Fibroblast of pulmonary artery (primary cell): ENCODE measurements around the gene METTL26.

Experiments used
- DNase-seq: peaks from one replicate; pipeline ENCODE4 v3.0.0-alpha.2; 2010; ENCODE audit warnings: low read depth
- H3K4me3 ChIP-seq: replicated peaks from 2 replicates; pipeline ENCODE4 v1.5.1; 2011; ENCODE audit warnings: low read depth, mild to moderate bottlenecking, control low read depth, low read length, moderate library complexity
- TF ChIP-seq, protein P1 (sequence below): IDR thresholded peaks from 2 replicates; pipeline ENCODE4 v1.5.1; 2011; ENCODE audit warnings: mild to moderate bottlenecking, control low read depth, low read length, inconsistent platforms; ENCODE audit errors: missing control alignments

Gene METTL26

DNA sequence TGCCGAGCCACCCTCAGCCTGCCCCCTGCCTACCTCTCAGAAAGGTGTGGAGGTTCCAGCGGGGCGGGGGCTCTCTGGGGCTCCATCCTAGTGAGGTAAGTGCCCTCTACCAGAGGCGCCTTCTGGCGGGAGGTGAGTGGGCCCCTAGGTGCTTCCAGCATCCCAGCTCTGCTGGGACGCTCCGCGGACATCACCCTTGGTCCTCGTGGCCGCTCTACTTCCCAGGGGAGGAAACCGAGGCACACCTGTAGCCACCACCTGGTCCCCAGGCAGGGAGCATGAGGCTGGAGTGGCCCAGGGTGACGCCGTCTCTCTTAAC lies 6.9 kb upstream of the METTL26 start:
- peak overlapping the region; percentile 70 for H3K4me3 ChIP-seq
- TF ChIP-seq, protein P1, sequence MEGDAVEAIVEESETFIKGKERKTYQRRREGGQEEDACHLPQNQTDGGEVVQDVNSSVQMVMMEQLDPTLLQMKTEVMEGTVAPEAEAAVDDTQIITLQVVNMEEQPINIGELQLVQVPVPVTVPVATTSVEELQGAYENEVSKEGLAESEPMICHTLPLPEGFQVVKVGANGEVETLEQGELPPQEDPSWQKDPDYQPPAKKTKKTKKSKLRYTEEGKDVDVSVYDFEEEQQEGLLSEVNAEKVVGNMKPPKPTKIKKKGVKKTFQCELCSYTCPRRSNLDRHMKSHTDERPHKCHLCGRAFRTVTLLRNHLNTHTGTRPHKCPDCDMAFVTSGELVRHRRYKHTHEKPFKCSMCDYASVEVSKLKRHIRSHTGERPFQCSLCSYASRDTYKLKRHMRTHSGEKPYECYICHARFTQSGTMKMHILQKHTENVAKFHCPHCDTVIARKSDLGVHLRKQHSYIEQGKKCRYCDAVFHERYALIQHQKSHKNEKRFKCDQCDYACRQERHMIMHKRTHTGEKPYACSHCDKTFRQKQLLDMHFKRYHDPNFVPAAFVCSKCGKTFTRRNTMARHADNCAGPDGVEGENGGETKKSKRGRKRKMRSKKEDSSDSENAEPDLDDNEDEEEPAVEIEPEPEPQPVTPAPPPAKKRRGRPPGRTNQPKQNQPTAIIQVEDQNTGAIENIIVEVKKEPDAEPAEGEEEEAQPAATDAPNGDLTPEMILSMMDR = no peak
- DNase-seq = no peak

DNA sequence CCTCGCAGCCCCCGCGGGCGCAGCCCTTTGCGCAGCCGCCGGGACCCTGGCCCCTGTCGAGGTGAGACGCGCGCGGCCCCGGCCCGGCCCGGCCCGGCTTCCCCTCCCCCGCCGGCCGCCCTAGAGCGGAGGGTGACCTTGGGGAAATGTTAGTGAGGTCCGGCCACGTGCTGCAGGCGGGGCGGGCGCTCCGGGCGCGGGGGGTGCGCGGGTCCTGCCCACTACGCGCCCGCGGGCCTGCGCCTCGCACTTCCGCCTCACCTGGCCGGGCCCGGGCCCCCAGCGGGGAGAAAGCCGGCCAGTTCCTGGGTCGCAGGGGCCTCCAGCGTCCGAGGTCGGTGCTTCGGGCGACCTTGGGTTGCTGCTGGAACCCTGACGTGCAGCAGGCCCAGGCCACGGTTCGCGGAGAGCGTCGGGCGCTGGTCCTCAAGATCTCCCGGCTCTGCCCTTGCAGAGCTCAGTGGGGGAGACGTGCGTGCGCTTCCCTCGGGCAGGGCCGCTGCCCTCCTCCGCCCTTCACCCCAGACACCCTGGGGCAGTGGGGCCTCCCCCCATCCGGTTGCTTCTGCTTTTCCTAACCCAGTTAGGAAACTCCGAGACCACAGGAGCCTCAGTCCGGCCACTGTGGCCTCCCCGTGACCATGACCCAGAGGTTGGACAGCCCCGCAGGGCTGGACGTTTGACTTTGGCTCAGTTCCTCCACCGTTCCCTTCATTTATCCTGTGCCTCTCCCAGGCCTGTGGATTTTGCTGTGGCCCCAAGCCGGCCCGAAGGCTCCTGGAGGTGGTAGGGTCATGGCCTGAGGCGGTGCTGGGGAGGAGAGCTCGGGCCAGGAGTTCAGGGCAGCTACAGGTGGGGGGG lies 6.3 kb upstream of the METTL26 start:
- peak overlapping the region; percentile 70 for H3K4me3 ChIP-seq
- DNase-seq = no peak
- TF ChIP-seq, protein P1 = no peak

DNA sequence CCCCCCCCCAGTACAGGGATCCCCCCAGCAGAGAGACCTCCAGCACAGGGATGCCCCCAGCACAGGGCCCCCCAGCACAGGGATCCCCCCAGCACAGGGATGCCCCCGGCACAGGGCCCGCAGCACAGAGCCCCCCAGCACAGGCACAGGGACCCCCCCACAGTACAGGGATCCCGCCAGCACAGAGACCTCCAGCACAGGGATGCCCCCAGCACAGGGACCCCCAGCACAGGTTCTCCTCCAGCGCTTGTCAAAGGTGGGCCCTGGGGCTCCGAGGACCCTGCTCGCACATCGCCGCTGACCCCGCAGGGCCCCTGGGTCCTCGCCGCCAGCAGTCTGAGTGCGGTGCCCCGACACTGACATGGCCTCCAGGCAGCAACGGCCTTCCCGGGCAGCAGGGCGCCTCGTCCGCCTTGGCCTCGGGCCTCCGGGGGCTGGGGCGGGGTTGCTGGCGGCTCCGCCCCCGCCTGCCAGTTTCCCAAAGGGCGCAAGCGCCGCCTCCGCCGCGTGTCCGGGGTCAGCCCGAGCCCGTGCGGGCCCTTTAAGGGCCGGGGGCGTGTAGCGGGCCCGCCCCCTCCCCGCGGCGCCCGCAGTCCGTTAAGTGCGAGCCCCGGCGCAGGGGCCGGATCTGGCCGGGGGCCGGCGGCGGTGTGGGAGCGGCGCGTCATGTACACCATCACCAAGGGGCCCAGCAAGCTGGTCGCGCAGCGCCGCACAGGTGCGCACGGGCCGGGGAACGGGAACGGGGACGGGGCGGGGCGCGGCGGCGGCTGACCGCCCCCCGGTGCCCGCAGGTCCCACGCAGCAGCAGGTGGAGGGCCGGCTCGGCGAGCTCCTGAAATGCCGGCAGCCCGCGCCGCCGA lies 5.5 kb upstream of the METTL26 start, which contains the start of gene MCRIP2:
Gene MCRIP2, plus strand, starts transcription at position 503 of the 863 bp plus-strand sequence. Its CDS starts 164 bp downstream, at position 667.
- peak within 1 kb of the TSS; percentile 70 for H3K4me3 ChIP-seq
- DNase-seq = peak; percentile 71
- TF ChIP-seq, protein P1 = no peak

DNA sequence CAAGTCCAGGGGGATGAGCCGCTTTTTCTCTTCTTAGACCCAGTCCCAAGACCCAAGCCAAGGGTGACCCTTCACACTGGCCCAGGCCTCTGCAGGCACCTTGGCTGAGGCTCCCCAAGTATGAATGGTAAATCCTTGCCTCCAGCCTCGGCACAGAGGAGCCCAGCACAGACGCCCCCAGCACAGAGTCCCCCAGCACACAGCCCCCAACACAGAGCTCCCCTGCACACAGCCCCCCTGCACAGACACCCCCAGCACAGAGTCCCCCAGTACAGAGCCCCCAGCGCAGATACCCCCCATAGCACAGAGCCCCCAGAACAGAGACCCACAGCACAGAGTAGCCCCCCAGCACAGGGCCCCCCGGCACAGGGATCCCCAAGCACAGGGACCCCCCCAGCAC lies 4.5 kb upstream of the METTL26 start:
- TF ChIP-seq, protein P1 = no peak
- H3K4me3 ChIP-seq = peak overlapping the region; percentile 70
- DNase-seq = no peak

DNA sequence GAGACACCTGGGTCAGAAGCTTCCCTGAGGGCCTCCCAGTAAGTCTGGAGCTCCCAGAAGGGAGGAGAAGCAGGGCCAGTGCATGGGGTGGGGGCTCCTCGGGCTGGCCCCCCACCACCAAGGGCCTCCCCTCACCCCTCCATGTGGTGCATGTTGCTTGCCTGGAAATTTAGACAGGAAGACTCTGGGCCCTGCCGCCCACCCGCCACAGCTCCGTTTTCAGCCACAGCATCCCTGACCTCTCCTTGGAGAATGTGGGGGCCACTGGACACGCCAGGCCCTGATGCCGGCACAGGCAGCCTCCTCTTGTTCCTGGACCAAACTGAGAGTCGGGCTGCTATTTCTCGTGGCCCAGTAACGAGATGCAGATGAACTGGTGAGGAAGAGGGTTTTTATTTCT lies 2.7 kb upstream of the METTL26 start:
- DNase-seq = no peak
- TF ChIP-seq, protein P1 = no peak
- no peak overlapping the region for H3K4me3 ChIP-seq

DNA sequence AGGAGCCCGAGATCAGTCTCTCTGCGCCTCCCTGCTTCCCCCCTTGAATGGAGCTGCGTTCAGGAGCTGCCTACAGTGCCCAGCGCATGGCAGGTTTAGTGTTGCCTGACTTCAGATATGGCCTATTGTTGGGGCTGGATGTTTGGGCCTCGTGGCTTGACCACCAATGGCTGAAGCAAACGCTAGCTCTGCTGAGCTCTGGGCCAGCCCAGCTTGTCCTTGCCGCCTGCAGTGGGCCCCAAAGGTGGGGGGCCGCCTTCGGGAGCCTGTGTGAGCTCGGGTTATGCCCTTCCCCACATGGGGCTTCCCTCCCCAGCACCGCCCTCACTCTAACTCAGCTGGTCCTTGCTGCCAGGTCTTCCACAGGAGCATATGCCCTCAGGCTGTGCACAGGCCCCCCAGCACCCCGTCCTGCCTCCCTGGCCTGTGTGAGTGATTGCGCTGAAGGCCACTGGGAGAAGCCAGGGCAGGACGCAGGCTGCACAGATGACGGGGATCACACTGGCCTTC lies 2.0 kb upstream of the METTL26 start:
- TF ChIP-seq, protein P1 = no peak
- H3K4me3 ChIP-seq = no peak overlapping the region
- DNase-seq = no peak
